HepG2 (cell line): ENCODE results near the gene SLC16A1. TPM values are rescaled to one million over a fixed set of nuclear protein-coding genes. Genes with fewer than 3 reads are reported as not detected.

Experiments used
- CEBPB ChIP-seq: IDR thresholded peaks from 2 replicates; pipeline ENCODE4 v1.6.1; 2011; ENCODE audit warnings: low read depth, low read length, improper control_type of control experiment, borderline replicate concordance
- CREB1 ChIP-seq, 2 experiments: fragments of 450-650 bp in 1 of 2; IDR thresholded peaks; 2 replicates each; pipeline ENCODE4 v1.6.1; 2016 to 2017; ENCODE audit warnings: control low read depth in 1 of 2, mild to moderate bottlenecking in 1 of 2, missing compliant biosample characterization in 1 of 2, missing genetic modification characterization in 1 of 2
- E2F1 ChIP-seq: sonication (generic); formaldehyde crosslinking; IDR thresholded peaks from 2 replicates; pipeline ENCODE4 v1.5.0; 2020; ENCODE audit warnings: missing genetic modification reagents
- EEA1 ChIP-seq: sonication (generic); formaldehyde crosslinking; IDR thresholded peaks from 2 replicates; pipeline ENCODE4 v1.5.1; 2020; ENCODE audit warnings: mild to moderate bottlenecking, missing genetic modification reagents, borderline replicate concordance
- KDM5B ChIP-seq: sonication (generic); formaldehyde crosslinking; IDR thresholded peaks from 2 replicates; pipeline ENCODE4 v1.4.0; 2020; ENCODE audit warnings: missing genetic modification reagents, mild to moderate bottlenecking, borderline replicate concordance
- MXI1 ChIP-seq: IDR thresholded peaks from 3 replicates; pipeline ENCODE4 v1.6.1; 2012; ENCODE audit warnings: low read depth, low read length, inconsistent platforms, borderline replicate concordance
- NR0B2 ChIP-seq: sonication (generic); formaldehyde crosslinking; IDR thresholded peaks from 2 replicates; pipeline ENCODE4 v1.4.0; 2020; ENCODE audit warnings: mild to moderate bottlenecking, missing genetic modification reagents
- RAD21 ChIP-seq: fragments of 450-650 bp; formaldehyde crosslinking; IDR thresholded peaks from 2 replicates; pipeline ENCODE4 v1.5.0; 2020; ENCODE audit warnings: mild to moderate bottlenecking
- RAD51 ChIP-seq: fragments of 450-650 bp; IDR thresholded peaks from 2 replicates; pipeline ENCODE4 v1.6.1; 2016; ENCODE audit warnings: borderline replicate concordance
- RARA ChIP-seq: IDR thresholded peaks from 2 replicates; pipeline ENCODE4 v1.6.1; 2016; ENCODE audit warnings: missing genetic modification reagents, missing compliant biosample characterization
- TCF12 ChIP-seq, 2 experiments: fragments of 450-650 bp in 1 of 2; sonication (generic) in 1 of 2; formaldehyde crosslinking in 1 of 2; IDR thresholded peaks; 2 replicates each; pipeline versions ENCODE4 v1.6.1 to v1.8.0; 2017 to 2022; ENCODE audit warnings: antibody characterized with exemption in 1 of 2, mild to moderate bottlenecking in 1 of 2, missing genetic modification reagents in 1 of 2, moderate library complexity in 1 of 2
- TIGD3 ChIP-seq: sonication (generic); formaldehyde crosslinking; IDR thresholded peaks from 2 replicates; pipeline ENCODE4 v1.5.1; 2020; ENCODE audit warnings: mild to moderate bottlenecking, missing genetic modification reagents, borderline replicate concordance
- ZNF703 ChIP-seq: sonication (generic); formaldehyde crosslinking; IDR thresholded peaks from 2 replicates; pipeline ENCODE4 v1.5.1; 2020; ENCODE audit warnings: missing genetic modification reagents, mild to moderate bottlenecking, moderate library complexity, borderline replicate concordance
- ZNF713 ChIP-seq: sonication (generic); formaldehyde crosslinking; IDR thresholded peaks from 2 replicates; pipeline ENCODE4 v1.4.0; 2020; ENCODE audit warnings: mild to moderate bottlenecking, missing genetic modification reagents
- ZNF788 ChIP-seq: sonication (generic); formaldehyde crosslinking; IDR thresholded peaks from 2 replicates; pipeline ENCODE4 v1.5.0; 2020; ENCODE audit warnings: mild to moderate bottlenecking, missing genetic modification reagents, borderline replicate concordance
- ZNF83 ChIP-seq: sonication (generic); formaldehyde crosslinking; IDR thresholded peaks from 2 replicates; pipeline ENCODE4 v1.4.0; 2020; ENCODE audit warnings: missing genetic modification reagents, mild to moderate bottlenecking, borderline replicate concordance
- polyA plus RNA-seq, 8 experiments: library from polyadenylated mRNA; depleted of rRNA in 3 of 8; stranded (reverse) in 7 of 8; unstranded in 1 of 8; fragments of >200 nt; fragmentation: Illumina TruSeq in 4 of 8; extraction: Trizol in 4 of 8; gene quantifications; 2 replicates each; pipeline versions ENCODE4 v1.2.1 to v1.2.3, GENCODE V29; 2011 to 2016; ENCODE audit warnings: low read depth in 4 of 8, missing spikeins in 1 of 8, mixed read lengths in 1 of 8; ENCODE audit not compliant: insufficient read depth in 1 of 8
- total RNA-seq, 5 experiments: library from RNA; depleted of rRNA; stranded (reverse); fragments of >200 nt; fragmentation: Illumina TruSeq; extraction: Trizol; gene quantifications; 2 replicates each; pipeline ENCODE4 v1.2.3, GENCODE V29; 2016; ENCODE audit warnings: low read depth in 1 of 5
- TF ChIP-seq, protein P1 (sequence below): sonication (generic); formaldehyde crosslinking; IDR thresholded peaks from 2 replicates; pipeline ENCODE4 v1.4.0; 2020; ENCODE audit warnings: missing genetic modification reagents, borderline replicate concordance
- TF ChIP-seq, protein P2 (sequence below): sonication (generic); formaldehyde crosslinking; IDR thresholded peaks from 2 replicates; pipeline ENCODE4 v1.4.0; 2020; ENCODE audit warnings: missing genetic modification reagents
- TF ChIP-seq, protein P3 (sequence below): sonication (generic); formaldehyde crosslinking; IDR thresholded peaks from 2 replicates; pipeline ENCODE4 v1.5.0; 2020; ENCODE audit warnings: mild to moderate bottlenecking, missing genetic modification reagents

SLC16A1 gene
- total and polyA plus RNA-seq, 2 of the 13 experiments (the other 11 are each of a cell fraction or from before 2014, with no cell fraction given) = 106 to 142 TPM

- TF ChIP-seq, protein P1, sequence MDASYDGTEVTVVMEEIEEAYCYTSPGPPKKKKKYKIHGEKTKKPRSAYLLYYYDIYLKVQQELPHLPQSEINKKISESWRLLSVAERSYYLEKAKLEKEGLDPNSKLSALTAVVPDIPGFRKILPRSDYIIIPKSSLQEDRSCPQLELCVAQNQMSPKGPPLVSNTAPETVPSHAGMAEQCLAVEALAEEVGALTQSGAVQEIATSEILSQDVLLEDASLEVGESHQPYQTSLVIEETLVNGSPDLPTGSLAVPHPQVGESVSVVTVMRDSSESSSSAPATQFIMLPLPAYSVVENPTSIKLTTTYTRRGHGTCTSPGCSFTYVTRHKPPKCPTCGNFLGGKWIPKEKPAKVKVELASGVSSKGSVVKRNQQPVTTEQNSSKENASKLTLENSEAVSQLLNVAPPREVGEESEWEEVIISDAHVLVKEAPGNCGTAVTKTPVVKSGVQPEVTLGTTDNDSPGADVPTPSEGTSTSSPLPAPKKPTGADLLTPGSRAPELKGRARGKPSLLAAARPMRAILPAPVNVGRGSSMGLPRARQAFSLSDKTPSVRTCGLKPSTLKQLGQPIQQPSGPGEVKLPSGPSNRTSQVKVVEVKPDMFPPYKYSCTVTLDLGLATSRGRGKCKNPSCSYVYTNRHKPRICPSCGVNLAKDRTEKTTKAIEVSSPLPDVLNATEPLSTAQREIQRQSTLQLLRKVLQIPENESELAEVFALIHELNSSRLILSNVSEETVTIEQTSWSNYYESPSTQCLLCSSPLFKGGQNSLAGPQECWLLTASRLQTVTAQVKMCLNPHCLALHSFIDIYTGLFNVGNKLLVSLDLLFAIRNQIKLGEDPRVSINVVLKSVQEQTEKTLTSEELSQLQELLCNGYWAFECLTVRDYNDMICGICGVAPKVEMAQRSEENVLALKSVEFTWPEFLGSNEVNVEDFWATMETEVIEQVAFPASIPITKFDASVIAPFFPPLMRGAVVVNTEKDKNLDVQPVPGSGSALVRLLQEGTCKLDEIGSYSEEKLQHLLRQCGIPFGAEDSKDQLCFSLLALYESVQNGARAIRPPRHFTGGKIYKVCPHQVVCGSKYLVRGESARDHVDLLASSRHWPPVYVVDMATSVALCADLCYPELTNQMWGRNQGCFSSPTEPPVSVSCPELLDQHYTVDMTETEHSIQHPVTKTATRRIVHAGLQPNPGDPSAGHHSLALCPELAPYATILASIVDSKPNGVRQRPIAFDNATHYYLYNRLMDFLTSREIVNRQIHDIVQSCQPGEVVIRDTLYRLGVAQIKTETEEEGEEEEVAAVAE = no peak
- no peak for TF ChIP-seq EEA1 (CRISPR knock-in tag)
- TF ChIP-seq RAD21 = no peak
- TF ChIP-seq NR0B2 (CRISPR knock-in tag) = no peak
- no peak for TF ChIP-seq E2F1
- TF ChIP-seq KDM5B (CRISPR knock-in tag) = peak; percentile 13; the same call in 1 of the 2 replicates
- no peak for TF ChIP-seq RARA (CRISPR knock-in tag)
- TF ChIP-seq RAD51 = no peak
- 0 out of 2 replicates have a peak, but pooled peaks have one; percentile 3 for TF ChIP-seq TIGD3
- TF ChIP-seq, protein P2, sequence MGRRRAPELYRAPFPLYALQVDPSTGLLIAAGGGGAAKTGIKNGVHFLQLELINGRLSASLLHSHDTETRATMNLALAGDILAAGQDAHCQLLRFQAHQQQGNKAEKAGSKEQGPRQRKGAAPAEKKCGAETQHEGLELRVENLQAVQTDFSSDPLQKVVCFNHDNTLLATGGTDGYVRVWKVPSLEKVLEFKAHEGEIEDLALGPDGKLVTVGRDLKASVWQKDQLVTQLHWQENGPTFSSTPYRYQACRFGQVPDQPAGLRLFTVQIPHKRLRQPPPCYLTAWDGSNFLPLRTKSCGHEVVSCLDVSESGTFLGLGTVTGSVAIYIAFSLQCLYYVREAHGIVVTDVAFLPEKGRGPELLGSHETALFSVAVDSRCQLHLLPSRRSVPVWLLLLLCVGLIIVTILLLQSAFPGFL (CRISPR knock-in tag) = no peak
- no peak for TF ChIP-seq ZNF83 (CRISPR knock-in tag)
- no peak for TF ChIP-seq CEBPB
- TF ChIP-seq, protein P3, sequence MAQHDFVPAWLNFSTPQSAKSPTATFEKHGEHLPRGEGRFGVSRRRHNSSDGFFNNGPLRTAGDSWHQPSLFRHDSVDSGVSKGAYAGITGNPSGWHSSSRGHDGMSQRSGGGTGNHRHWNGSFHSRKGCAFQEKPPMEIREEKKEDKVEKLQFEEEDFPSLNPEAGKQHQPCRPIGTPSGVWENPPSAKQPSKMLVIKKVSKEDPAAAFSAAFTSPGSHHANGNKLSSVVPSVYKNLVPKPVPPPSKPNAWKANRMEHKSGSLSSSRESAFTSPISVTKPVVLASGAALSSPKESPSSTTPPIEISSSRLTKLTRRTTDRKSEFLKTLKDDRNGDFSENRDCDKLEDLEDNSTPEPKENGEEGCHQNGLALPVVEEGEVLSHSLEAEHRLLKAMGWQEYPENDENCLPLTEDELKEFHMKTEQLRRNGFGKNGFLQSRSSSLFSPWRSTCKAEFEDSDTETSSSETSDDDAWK (CRISPR knock-in tag) = no peak
- peak; percentile 66; the same call in 1 of the 2 replicates for TF ChIP-seq ZNF703 (CRISPR knock-in tag)
- TF ChIP-seq MXI1 = no peak
- no peak for TF ChIP-seq ZNF788 (CRISPR knock-in tag)
- TF ChIP-seq TCF12 (IDR thresholded peaks at IDR 0.05) = no peak
- no peak for TF ChIP-seq TCF12 (CRISPR knock-in tag; IDR thresholded peaks at IDR 0.05)
- no peak for TF ChIP-seq CREB1 (IDR thresholded peaks at IDR 0.05)
- no peak; the same call in 1 of the 2 replicates for TF ChIP-seq CREB1 (CRISPR knock-in tag; IDR thresholded peaks at IDR 0.05)
- no peak for TF ChIP-seq ZNF713 (CRISPR knock-in tag)
Observed at GRCh38 chr1:112956544-112957132, 642 bp upstream of the SLC16A1 start (continued).
